GM19455 (cell line): ENCODE data around the gene PGM2L1.
"Not testable (repeated sequence)": the region's sequence is repeated elsewhere in the genome, so short reads cannot be mapped to it uniquely, and the experiment has no call there.

Experiments used
- ATAC-seq: cut with Tn5 transposase; IDR thresholded peaks from one replicate; pipeline ENCODE4 v1.9.1; 2021; ENCODE audit not compliant: unreplicated experiment

PGM2L1 gene

DNA sequence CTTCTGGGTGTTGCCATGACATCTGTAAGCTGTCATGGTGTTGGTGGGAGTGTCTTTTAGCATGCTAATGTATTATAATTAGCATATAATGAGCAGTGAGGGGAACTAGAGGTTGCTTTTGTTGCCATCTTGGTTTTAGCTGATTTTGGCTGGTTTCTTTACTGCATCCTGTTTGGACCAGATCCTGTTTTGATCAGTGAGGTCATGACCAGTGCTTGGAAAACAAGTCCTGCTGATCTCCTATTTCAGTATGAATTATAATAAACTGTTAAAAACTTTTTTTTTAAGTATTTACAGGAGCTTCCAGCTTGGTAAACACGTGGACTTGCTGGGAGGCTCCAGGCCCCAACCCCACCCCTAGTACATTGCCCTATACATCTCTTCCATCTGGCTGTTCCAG is 56.3 kb downstream of the PGM2L1 start:
- ATAC-seq: no peak

DNA sequence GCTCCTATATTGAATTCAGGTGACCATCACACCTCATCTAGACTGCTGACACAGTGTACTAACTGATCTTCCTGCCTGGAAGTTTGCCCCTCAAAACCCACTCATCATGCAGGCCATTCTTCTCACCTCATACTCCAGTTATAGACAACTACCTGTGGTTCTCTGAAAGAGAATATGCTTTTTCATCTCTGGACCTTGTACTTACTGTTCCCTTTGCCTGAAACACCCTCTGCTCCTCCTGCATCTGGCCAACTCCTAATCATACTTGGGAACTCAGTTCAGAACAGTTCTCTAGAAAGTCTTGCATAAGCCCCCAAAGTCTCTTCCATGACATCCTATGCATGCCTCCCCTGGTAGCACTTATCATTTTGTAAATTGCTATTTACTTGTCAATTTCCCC is 58.6 kb downstream of the PGM2L1 start:
- no peak for ATAC-seq

DNA sequence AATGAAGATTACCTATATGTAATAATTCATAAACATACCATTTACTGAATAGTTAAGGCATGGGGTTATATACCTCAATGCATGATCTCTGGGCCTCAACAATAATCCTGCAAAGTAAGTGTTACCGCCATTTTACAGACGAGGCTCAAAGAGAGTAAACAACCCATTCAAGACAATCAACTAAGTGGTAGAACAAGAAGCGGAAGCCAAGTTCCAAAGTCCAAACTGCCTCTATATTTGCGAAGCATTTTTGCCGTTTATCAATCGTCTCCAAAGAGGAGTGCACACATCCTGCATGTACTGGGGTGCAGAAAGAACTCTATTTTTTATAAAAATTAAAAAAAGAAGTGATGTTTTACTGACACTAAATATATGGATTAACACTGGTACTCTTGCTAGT is 59.3 kb downstream of the PGM2L1 start:
- ATAC-seq: no peak

DNA sequence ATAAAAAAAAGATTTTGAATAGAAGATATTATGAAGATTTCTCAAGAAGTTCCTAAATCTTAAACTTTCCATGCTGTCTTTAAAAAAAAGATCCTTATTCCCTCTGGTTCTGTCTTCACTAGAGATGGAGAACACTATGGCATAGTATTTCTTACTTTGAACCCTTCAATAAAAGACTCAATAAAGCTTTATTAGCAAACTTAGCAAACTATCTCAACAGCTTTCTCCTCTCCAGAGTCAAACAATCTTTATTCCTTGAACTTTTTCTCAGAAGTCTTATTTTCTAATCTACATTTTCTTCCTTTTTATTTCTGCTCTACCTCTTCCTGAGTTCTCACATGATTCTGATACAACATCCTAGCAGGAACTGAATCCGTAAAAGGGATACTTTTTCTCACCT is 65.0 kb downstream of the PGM2L1 start:
- ATAC-seq: no peak

DNA sequence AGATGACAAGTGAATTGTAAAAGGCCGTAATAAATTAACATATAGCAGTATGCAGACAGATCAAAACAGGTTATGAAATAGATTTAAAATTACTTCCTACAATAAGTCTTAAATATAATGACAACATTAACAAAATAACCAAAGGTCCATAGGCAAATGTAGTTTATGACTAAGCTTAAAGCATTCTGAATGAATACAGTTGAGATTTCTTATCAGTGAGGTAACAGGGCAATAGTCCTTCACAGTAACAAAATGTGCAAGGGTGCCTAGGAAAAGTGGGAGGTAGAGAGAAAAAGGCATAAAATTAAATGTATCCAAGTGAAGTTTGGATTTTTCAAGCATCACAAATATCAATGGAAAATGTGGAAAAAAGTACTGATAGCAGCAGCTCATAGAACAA is 65.9 kb downstream of the PGM2L1 start:
- ATAC-seq: no peak

DNA sequence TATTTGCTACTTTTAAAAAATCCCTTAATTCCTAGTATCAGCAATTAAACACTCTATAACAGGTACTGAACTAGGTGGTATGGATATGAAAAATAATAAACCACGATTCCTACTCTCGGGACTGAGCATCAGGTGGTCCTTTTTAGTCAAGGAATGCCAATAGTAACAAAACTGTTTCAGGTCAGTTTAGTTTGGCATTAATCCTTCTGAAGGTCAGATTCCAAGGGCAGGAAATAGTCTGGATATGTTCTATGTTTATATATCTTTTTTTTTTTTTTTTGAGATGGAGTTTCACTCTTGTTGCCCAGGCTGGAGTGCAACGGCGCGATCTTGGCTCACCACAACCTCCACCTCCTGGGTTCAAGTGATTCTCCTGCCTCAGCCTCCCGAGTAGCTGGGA is 67.2 kb downstream of the PGM2L1 start:
- not testable (repeated sequence) for ATAC-seq

DNA sequence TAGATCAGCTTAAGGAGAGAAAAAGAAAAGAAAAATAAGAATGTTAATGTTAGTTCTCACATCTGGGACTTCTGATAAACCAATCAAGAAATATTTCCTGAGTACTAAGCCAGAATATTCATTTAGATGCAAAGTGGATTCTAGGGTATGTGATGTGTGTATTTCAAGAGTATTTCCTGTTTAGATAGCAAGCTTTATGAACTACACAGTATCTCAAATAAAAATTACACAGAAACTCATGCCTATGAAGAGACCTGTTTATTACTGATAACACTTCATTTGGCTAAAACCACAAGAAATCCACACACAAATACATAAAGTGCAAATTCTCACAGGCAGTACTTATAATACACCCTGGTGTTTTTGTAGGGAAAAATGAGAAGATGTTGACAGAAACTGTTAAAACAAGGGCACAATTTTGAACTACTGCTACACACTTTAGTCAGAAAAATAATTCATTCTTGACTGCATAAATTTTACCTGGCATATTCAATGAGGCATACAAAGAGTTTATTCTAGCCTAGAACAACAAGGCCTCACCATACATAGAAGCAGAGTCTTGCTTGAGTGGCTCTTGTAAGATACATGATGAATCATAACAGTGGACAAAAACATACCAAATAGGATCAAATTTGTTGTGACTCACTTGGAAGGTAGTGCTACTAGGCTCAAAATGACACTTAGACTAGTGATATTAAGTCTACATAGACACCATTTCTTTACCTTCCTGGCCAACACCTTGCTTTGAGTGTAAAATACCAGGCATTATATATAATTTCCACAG is 68.0 kb downstream of the PGM2L1 start:
- ATAC-seq: no peak

DNA sequence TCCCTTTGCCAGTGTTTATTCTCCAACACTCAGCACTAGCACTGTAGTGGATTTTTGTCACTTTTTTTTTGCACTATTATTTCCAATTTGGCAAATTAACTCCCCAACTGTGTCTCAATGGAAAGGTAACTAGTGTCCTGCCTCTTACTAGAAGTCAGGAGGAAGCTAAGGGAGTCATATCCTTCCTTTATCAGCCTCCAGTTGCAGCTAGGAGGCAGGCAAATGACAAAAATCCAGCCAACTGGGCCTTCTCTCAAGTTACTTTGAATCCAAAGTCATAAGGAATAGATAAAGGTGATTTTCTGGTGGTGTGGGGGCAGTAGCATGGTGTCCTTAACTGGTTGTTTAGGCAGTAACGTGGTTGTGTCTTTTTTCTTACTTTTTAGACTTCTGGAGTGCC is 71.2 kb downstream of the PGM2L1 start:
- no peak for ATAC-seq

DNA sequence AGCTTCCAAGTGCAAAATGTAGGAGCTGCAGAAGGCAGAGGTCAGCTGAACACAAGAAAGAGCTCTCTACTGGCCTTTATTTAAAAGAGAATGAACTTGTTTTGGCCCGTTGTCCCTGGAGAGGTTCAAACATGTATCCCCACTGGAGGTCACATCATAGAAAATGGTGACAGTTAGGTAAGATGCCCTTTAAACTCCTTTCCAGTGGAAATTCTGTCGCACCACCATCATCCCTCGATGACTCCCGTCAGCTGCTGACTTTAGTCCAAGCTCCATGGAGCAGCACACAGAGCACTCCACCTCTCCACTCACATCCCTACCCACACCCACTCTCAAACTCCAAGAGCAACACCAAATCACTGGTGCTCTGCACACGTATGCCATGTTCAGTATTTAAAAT is 71.6 kb downstream of the PGM2L1 start:
- ATAC-seq: no peak

DNA sequence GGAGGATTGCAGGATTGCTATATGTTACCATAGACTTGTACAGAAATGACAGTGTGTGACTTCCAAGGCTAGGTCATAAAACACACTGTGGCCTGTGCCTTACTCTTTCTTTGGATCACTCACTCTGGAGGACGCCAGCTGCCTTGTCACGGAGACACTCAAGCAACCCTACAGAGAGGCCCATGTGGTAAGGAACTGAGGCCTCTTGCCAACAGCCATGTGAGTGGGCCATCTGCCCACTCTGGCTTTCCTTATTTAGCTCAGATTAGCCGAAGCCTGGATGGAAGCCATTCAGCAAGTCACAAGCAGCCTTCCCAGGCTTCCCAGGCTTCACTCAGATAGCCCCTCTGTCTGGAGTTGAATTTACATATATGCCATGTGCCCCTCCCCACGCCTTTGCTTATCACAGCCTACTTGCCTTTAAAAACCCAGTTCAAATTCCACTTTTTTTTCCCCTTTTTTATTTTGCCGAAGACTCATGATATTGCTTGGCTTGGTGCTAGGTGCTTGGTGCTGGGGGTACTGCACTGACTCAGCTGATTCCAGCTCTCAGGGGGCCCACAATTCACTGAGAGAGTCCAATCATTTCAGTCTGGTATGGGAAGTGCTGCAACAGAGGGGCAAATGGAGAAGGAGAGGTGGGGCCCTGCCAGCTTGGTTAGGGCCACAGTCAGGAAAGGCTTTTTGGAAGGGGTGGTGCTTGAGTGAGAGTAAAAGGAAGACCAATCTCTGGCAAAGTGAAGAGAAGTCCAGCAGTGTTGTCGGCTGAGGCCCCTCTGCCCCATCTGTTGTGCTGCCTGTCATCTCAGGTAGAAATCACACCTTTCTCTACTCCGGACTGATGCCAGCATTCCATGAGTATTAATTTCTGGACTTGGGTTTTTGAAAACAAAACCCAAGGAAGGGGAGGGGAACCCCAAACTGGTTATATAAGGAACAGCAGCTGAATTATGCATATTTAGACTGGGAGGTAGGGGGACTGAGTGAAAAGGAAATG is 72.3 kb downstream of the PGM2L1 start:
- ATAC-seq: no peak

DNA sequence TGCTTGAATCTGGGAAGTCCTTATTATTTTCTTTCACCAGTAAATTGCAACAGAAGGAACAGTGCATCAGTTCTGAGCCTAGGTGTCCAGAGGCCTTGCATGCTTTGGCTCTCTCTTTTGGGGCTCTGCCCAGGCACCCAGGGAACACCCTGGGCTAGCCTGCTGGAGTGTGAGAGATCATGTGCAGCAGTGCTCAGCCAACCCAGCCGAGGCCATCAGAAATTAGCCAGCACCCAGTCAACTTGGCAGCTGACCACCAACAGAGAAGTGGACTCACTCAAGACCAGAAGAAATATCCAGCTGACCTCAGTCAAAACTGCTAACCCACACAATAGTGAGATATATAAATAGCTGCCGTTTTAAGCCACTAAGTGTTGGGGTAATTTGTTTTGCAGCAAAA is 75.6 kb downstream of the PGM2L1 start:
- ATAC-seq: no peak

DNA sequence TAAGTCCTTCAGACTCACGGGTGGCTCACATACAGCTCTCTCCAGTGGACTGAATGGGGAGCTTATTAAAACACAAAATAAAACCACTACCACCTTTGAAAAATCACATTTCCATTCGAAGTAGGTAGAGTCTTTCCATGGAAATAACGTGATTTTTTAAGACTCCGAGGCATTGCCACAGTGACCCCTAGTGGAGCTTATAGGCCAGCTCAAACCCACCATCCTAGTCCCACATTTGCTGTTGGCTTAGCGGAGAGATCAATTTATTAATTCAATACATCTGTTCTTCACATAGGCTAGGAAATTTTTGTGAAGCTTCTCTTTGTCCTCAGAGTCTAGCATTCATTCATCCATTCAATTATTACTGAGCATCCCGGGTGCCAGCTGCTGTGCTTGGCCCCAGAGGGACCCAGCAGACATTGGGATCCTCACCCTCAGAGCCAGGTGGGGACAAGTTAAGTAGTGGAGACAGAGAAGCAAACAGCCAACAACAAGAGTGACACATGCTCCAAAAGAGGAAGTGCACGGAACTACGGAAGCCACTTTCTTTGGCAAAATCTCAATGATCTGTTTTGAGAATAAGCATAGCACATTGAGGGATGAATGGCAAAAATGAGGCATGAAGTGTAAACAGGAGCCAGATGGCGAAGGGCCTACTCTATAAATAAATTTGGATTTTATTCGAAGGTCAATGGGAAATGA is 76.6 kb downstream of the PGM2L1 start:
- no peak for ATAC-seq

DNA sequence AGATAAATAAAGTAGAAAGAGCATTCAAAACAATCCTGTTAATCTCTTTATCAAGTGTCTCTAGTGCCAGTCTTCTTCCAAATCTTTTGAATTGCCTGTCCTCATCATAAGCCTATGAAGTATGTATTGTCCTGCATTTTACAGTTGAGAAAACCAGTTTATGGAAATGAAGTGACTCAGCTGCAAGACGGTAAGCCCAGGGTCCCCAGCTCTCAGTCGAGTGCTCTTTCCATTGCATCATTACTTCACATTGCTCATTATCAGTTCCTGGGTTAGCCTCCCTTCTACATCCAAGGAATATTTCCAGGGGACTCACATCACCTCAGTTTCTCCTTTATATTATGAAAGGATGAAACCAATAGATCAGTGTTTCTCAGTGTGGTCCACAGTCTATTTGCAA is 77.7 kb downstream of the PGM2L1 start:
- ATAC-seq: no peak

DNA sequence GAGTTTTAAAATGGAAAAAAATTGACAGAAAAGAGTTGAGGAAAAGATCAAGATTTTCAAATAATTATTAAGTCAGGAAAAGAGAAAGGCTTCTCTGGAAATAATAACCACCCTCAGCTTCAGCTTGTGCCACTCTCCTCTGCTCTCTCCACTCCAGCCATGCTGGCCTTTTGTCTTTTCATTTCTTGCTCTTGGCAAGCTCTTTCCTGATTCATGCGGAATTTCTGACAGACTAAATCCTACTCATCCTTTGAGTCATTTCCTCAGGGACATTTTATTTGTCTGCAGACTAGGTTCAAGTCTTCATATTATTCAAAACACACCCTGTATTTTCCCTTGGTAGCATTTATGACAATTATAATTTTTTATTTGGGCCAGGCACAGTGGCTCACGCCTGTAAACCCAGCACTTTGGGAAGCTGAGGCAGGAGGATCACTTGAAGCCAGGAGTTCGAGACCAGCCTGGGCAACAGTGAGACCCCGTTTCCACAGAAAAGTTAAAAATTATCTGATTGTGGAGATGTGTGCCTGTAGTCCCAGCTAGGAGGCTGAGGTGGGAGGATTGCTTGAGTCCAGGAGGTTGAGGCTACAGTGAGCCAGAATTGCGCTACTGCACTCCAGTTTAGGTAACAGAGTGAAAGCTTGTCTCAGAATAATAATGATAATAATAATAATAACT is 79.0 kb downstream of the PGM2L1 start:
- no peak for ATAC-seq

DNA sequence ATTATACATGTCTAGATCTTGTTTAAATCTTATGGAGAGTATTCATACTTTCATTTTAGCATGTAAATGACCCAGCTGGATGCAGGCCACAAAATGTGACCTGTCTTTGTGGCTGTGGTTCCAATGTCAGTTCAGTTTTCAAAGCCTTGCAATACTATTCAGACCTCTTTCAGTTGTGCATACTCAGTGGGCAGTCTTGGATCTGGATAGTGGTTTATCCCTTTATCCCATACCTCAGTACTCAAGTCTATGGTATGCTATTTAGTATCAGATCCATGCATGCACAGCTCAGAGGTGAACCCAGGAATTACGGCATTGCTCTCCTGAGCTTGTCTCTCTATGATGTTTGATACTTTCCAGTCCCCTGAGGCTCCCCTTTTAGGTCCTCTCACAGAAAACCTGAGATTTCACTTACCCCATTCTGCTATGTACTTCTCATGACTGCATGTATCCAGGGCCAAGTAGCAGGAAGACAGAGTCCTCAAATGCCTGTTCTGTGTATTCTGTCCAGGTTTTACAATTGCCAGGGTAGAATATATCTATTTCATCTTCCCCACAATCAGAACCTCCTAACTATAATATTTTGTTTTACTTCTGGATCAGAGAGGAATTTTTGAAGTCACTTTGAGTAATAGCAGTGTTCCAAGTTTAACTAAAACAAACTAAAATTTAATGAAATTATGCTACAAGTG is 79.8 kb downstream of the PGM2L1 start:
- ATAC-seq: no peak

DNA sequence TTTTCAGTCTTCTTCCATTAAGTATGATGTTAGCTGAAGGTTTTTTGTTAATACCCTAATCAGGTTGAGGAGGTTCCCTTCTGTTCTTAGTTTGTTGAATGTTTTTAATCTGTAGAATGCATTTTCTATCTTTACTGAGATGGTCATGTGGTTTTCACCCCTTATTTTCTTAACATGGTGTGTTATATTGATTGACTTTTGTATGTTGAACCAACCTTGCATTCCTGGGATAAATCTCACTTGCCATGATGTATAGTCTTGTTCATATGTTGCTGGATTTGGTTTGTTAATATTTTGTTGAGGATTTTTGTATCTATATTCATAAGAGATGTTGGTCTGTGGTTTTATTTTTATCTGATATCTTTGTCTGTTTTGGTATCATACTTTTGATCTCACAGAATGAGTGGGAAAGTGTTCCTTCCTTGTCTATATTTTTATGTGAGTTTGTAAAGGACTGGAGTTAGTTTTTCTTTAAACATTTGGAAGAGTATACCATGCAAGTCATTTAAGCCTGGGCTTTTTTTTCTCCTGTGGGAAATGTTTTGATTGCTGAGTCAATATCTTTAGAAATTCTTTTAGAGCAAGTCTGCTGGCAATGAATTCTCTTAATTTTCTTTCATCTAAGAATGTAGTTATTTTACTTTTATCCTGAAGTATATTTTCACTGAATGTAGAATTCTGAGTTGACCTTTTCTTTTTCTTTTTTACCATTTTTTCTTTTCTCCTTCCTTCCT is 81.3 kb downstream of the PGM2L1 start:
- ATAC-seq: no peak

DNA sequence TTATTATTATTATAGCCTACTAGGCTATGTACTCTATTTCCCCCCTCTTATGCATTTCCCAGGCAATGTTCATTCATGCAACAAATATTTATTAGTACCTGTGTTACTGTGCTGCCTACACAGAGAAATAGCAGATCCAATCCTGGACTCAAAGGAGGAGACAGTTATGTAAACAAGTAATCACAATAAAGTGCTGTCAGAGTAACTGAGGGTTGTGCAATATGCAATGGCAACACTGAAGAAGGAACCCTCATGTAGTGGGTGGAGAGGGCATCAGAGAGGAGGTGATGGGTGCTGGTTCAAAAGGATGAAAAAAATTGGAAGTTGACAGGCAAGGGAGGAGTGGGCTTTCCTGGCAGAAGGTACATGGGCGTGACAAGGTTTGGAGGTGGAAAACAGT is 85.9 kb downstream of the PGM2L1 start:
- ATAC-seq: no peak

DNA sequence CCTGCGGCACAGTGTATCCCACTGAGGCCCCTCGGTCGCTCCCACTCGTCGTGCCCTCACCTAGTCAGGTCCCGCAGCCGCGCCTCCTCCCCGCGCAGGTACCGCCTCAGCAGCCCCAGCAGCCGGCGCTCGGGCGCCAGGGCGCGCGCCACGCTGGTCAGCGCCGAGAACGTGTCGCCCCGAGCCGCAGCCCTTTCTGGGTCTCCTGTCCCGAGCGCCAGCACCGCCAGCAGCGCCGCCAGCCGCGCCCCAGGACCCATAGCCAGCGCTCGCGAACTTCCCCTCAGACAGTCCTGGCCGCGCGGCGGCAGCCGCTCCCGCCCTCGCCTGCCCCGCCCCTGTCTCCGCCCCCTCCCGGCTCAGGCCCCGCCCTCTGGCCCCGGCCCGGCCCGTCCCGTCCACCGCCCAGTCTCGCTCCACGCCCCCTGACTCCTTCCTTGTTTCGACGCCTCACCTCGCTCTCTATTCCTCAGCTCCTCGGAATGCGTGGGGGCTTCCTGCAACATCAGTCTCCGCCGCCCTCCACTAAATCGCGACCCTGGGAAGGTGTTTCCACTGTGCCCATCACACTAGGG is 86.8 kb downstream of the PGM2L1 start, which contains the start of gene P4HA3:
Gene P4HA3 (minus strand): TSS at position 289 of the 575 bp plus-strand sequence. CDS start 29 bp downstream, at position 260.
- no peak for ATAC-seq

DNA sequence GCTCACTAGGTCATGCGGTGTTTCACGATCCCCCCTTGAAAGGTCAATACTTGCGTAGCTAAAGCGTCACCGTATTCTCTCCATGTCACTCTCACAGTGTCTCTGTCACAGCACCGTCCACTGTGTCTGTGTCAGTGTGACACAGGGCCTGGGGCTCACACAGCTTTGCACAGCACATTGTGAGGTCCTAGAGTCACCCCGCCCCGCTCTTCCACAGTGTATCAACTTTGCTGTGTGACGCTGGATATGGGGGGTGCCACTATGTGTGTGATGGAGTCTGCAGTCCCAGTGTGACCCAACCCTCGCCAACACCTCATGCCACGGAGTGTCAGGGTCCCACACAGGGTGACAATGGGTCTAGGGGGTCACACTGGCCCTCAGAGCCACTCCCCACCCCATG is 87.4 kb downstream of the PGM2L1 start:
- no peak for ATAC-seq
